ENCODE results near the gene TBX22.
"Not testable (repeated sequence)": the region's sequence is repeated elsewhere in the genome, so short reads cannot be mapped to it uniquely, and the experiment has no call there.

The TBX22 gene

GRCh38 chrX:80014141-80014940 lies at the start of gene TBX22:
Gene TBX22, plus strand, starts transcription at chrX:80014753. Its CDS starts 7,517 bp downstream, at chrX:80022270.
- no peak for DNase-seq (ENCODE audit: low spot score)

GRCh38 chrX:79975605-79976004 lies 38.9 kb upstream of the TBX22 start:
- no peak for DNase-seq (ENCODE audit: low spot score)

GRCh38 chrX:80004458-80004857 lies 10.1 kb upstream of the TBX22 start:
- no peak for DNase-seq (ENCODE audit: low spot score)

GRCh38 chrX:80011522-80011921 lies 3.0 kb upstream of the TBX22 start:
- no peak for DNase-seq (ENCODE audit: low spot score)

GRCh38 chrX:80016182-80016581 lies 1.6 kb downstream of the TBX22 start:
- no peak for DNase-seq (ENCODE audit: low spot score)

GRCh38 chrX:80021621-80022020 lies 7.1 kb downstream of the TBX22 start:
- DNase-seq (ENCODE audit: low spot score), result no peak

- no peak for DNase-seq (ENCODE audit: low spot score)
Observed at GRCh38 chrX:80022363-80023031, 7.9 kb downstream of the TBX22 start.

- no peak for DNase-seq (ENCODE audit: low spot score)
Observed at GRCh38 chrX:80026116-80026515, 11.6 kb downstream of the TBX22 start.

- DNase-seq (ENCODE audit: low spot score), result not testable (repeated sequence)
Observed at GRCh38 chrX:80066156-80066555, 51.6 kb downstream of the TBX22 start.

- not testable (repeated sequence) for DNase-seq (ENCODE audit: low spot score)
Observed at GRCh38 chrX:80075625-80076024, 61.1 kb downstream of the TBX22 start.
